Measurements from ENCODE around the gene TBC1D30. TPM values are rescaled to one million over a fixed set of nuclear protein-coding genes. Genes with fewer than 3 reads are reported as not detected.
"Not testable (repeated sequence)": the region's sequence is repeated elsewhere in the genome, so short reads cannot be mapped to it uniquely, and the experiment has no call there.

The TBC1D30 gene
- total and polyA plus RNA-seq, 2 donors from 2014 or later: 4.2 to 8.7 TPM

GRCh38 chr12:64800640-64801039 is 23.8 kb upstream of the TBC1D30 start:
- Histone ChIP-seq H3K4me3 (ENCODE audit: low read length in 3 of 3) (no peak overlapping the region), H3K9me3 (ENCODE audit: control insufficient read depth in 2 of 3, insufficient read depth in 1 of 3, low read length in 3 of 3) (no peaks in the 10 kb centered on the region), H3K27me3 (ENCODE audit: control insufficient read depth, insufficient read depth, low read length) (no peaks in the 10 kb centered on the region), H3K36me3 (ENCODE audit: control insufficient read depth in 2 of 3, insufficient read depth in 3 of 3, low read length in 3 of 3) (no peaks in the 10 kb centered on the region), H3K4me1 (ENCODE audit: control insufficient read depth in 2 of 3, insufficient read depth in 2 of 3, low read depth in 1 of 3, low read length in 3 of 3) (peaks cover 0 to 3% (median 0%) of the 10 kb centered on the region in 3 donors), H3K9ac (ENCODE audit: low read length in 3 of 3) (no peak overlapping the region), H3K27ac (ENCODE audit: low read depth in 2 of 2, low read length in 2 of 2) (no peak overlapping the region)
- FAIRE-seq (no peak), DNase-seq (no peak)
- intact Hi-C loops (cut with DNase I): no loop called here
- no peak for TF ChIP-seq CTCF (IDR thresholded peaks at IDR 0.05; ENCODE audit: borderline replicate concordance, extremely low read depth, insufficient read depth)

- no peak for TF ChIP-seq CTCF (IDR thresholded peaks at IDR 0.05; ENCODE audit: borderline replicate concordance, extremely low read depth, insufficient read depth)
- Histone ChIP-seq H3K9ac (ENCODE audit: low read length in 3 of 3) (no peak overlapping the region), H3K4me1 (ENCODE audit: control insufficient read depth in 2 of 3, insufficient read depth in 2 of 3, low read depth in 1 of 3, low read length in 3 of 3) (peaks cover 0 to 3% (median 0%) of the 10 kb centered on the region in 3 donors), H3K4me3 (ENCODE audit: low read length in 3 of 3) (no peak overlapping the region), H3K36me3 (ENCODE audit: control insufficient read depth in 2 of 3, insufficient read depth in 3 of 3, low read length in 3 of 3) (no peaks in the 10 kb centered on the region), H3K27ac (ENCODE audit: low read depth in 2 of 2, low read length in 2 of 2) (no peak overlapping the region), H3K9me3 (ENCODE audit: control insufficient read depth in 2 of 3, insufficient read depth in 1 of 3, low read length in 3 of 3) (no peaks in the 10 kb centered on the region), H3K27me3 (ENCODE audit: control insufficient read depth, insufficient read depth, low read length) (no peaks in the 10 kb centered on the region)
- intact Hi-C loops (cut with DNase I): no loop called here
- FAIRE-seq (no peak), DNase-seq (no peak)
These were observed 23.1 kb upstream of the TBC1D30 start for GRCh38 chr12:64801381-64801780.

GRCh38 chr12:64802180-64802775 is 22.2 kb upstream of the TBC1D30 start:
- H3K4me1 ChIP-seq (ENCODE audit: control insufficient read depth in 2 of 3, insufficient read depth in 2 of 3, low read depth in 1 of 3, low read length in 3 of 3); H3K27ac ChIP-seq (ENCODE audit: low read depth in 2 of 2, low read length in 2 of 2); H3K27me3 ChIP-seq (ENCODE audit: control insufficient read depth, insufficient read depth, low read length); H3K9me3 ChIP-seq (ENCODE audit: control insufficient read depth in 2 of 3, insufficient read depth in 1 of 3, low read length in 3 of 3); H3K9ac ChIP-seq (ENCODE audit: low read length in 3 of 3); intact Hi-C loops (cut with DNase I); FAIRE-seq; H3K36me3 ChIP-seq (ENCODE audit: control insufficient read depth in 2 of 3, insufficient read depth in 3 of 3, low read length in 3 of 3); H3K4me3 ChIP-seq (ENCODE audit: low read length in 3 of 3): not testable (repeated sequence)
- TF ChIP-seq CTCF (IDR thresholded peaks at IDR 0.05; ENCODE audit: borderline replicate concordance, extremely low read depth, insufficient read depth): peak; percentile 76
- peak; percentile 35 to 70 (median 55) for DNase-seq

GRCh38 chr12:64806173-64806572 is 18.3 kb upstream of the TBC1D30 start:
- Histone ChIP-seq H3K27ac (ENCODE audit: low read depth in 2 of 2, low read length in 2 of 2) (no peak overlapping the region), H3K36me3 (ENCODE audit: control insufficient read depth in 2 of 3, insufficient read depth in 3 of 3, low read length in 3 of 3) (no peaks in the 10 kb centered on the region), H3K4me3 (ENCODE audit: low read length in 3 of 3) (no peak overlapping the region), H3K27me3 (ENCODE audit: control insufficient read depth, insufficient read depth, low read length) (no peaks in the 10 kb centered on the region), H3K9ac (ENCODE audit: low read length in 3 of 3) (no peak overlapping the region), H3K4me1 (ENCODE audit: control insufficient read depth in 2 of 3, insufficient read depth in 2 of 3, low read depth in 1 of 3, low read length in 3 of 3) (peaks cover 0 to 3% (median 0%) of the 10 kb centered on the region in 3 donors), H3K9me3 (ENCODE audit: control insufficient read depth in 2 of 3, insufficient read depth in 1 of 3, low read length in 3 of 3) (no peaks in the 10 kb centered on the region)
- intact Hi-C loops (cut with DNase I): no loop called here
- FAIRE-seq: no peak
- TF ChIP-seq CTCF (IDR thresholded peaks at IDR 0.05; ENCODE audit: borderline replicate concordance, extremely low read depth, insufficient read depth): no peak
- DNase-seq: no peak
